ENCODE data around the gene SLU7.

- no peak for TF ChIP-seq CTCF (IDR thresholded peaks at IDR 0.05; ENCODE audit: insufficient read depth, low read depth, low read length)
- TF ChIP-seq EZH2 (IDR thresholded peaks at IDR 0.05; ENCODE audit: insufficient read depth, low read length): no peak
Observed at GRCh38 chr5:160418561-160419457, at the start of gene SLU7.
